K562 (cell line): ENCODE results near the gene C13orf42. TPM values are rescaled to one million over a fixed set of nuclear protein-coding genes. Genes with fewer than 3 reads are reported as not detected.

Source experiments
- ATAC-seq: fragments of 200-7000 bp; cut with Tn5 transposase; 3 replicates; pipeline ENCODE4 v1.9.1; 2020; ENCODE audit warnings: moderate library complexity
- BruUV-seq: library from RNA; stranded (reverse); fragments of 400-500 nt; replicated peaks from 2 replicates; lab custom pipeline; 2021; lab: Mats Ljungman, UMichigan
- CTCF ChIA-PET: fragments of 300-600 bp; formaldehyde crosslinking; extraction: SDS; loops from one replicate; lab custom pipeline; 2021; ENCODE audit warnings: low intra/inter-chr PET ratio; lab: Yijun Ruan, JAX
- POLR2A ChIA-PET: fragments of 300-600, 350-650 bp; sonication (Branson Sonifier 250); formaldehyde crosslinking; extraction: SDS; loops from one replicate; lab custom pipeline; 2021; ENCODE audit warnings: antibody characterized with exemption, inconsistent platforms; lab: Yijun Ruan, JAX
- DNase-seq, 4 experiments: peaks; one replicate each; pipeline versions ENCODE4 v3.0.0 to v3.0.0-alpha.2; 2011 to 2018; ENCODE audit warnings: low spot score in 3 of 4, mixed read lengths in 3 of 4; ENCODE audit errors: extremely low read depth in 1 of 4
- FAIRE-seq: peaks from 2 replicates; lab custom pipeline; 2011; peaks lifted over from hg19 to GRCh38; lab: Jason Lieb, UNC
- H2AFZ ChIP-seq: 2 replicates; pipeline ENCODE4 v1.6.0; 2011; ENCODE audit warnings: low read depth, low read length, control low read depth, inconsistent platforms
- H3K27ac ChIP-seq: fragments of 200-600 bp; 3 replicates; pipeline ENCODE4 v1.8.0; 2011; ENCODE audit warnings: low read depth, mild to moderate bottlenecking, control low read depth, inconsistent platforms, low read length, moderate library complexity, mixed read lengths; ENCODE audit errors: extremely low read depth
- H3K27me3 ChIP-seq, 2 experiments: fragments of 300-600 bp in 1 of 2; 2 replicates in 1 of 2; 3 replicates in 1 of 2; pipeline versions ENCODE4 v1.6.0 to v1.8.0; 2011; ENCODE audit warnings: inconsistent platforms in 2 of 2, low read length in 2 of 2, mild to moderate bottlenecking in 1 of 2, mixed read lengths in 1 of 2, moderate library complexity in 1 of 2; ENCODE audit not compliant: control insufficient read depth in 2 of 2, insufficient read depth in 2 of 2
- H3K36me3 ChIP-seq: fragments of 300-600 bp; 3 replicates; pipeline ENCODE4 v1.8.0; 2011; ENCODE audit warnings: mild to moderate bottlenecking, low read length, inconsistent platforms; ENCODE audit not compliant: control insufficient read depth, insufficient read depth
- H3K4me1 ChIP-seq, 2 experiments: fragments of 200-600 bp in 1 of 2; replicated peaks in 1 of 2; 2 replicates in 1 of 2; 3 replicates in 1 of 2; pipeline versions ENCODE4 v1.5.1 to v1.8.0; 2011; ENCODE audit warnings: inconsistent platforms in 2 of 2, low read length in 2 of 2, mild to moderate bottlenecking in 1 of 2, mixed read lengths in 1 of 2, moderate library complexity in 1 of 2; ENCODE audit not compliant: control insufficient read depth in 2 of 2, insufficient read depth in 2 of 2
- H3K4me2 ChIP-seq: 2 replicates; pipeline ENCODE4 v1.6.1; 2011; ENCODE audit warnings: low read length, control low read depth, inconsistent platforms, mixed read lengths; ENCODE audit not compliant: insufficient read depth
- H3K4me3 ChIP-seq: fragments of 200-600 bp; sonication (generic), shearing (Covaris generic); 2 replicates; pipeline ENCODE4 v1.5.1; 2016; ENCODE audit warnings: control low read depth, inconsistent platforms
- H3K79me2 ChIP-seq: fragments of 200-600 bp; 3 replicates; pipeline ENCODE4 v1.8.0; 2011; ENCODE audit warnings: low read length, inconsistent platforms; ENCODE audit not compliant: control insufficient read depth, insufficient read depth
- H3K9ac ChIP-seq, 2 experiments: 2 replicates each; pipeline versions ENCODE4 v1.6.0 to v1.6.1; 2011; ENCODE audit warnings: low read depth in 2 of 2, low read length in 2 of 2, control low read depth in 1 of 2, inconsistent platforms in 1 of 2, mild to moderate bottlenecking in 1 of 2, mixed read lengths in 1 of 2; ENCODE audit not compliant: insufficient read depth in 1 of 2
- H3K9me1 ChIP-seq: one replicate; pipeline ENCODE4 v1.6.0; 2011; ENCODE audit warnings: inconsistent platforms, mild to moderate bottlenecking, low read length, moderate library complexity; ENCODE audit not compliant: control insufficient read depth, insufficient read depth
- H3K9me3 ChIP-seq: replicated peaks from 2 replicates; pipeline ENCODE4 v1.5.1; 2011; ENCODE audit warnings: low read depth, low read length, inconsistent platforms; ENCODE audit not compliant: control insufficient read depth, insufficient read depth
- H4K20me1 ChIP-seq: replicated peaks from 2 replicates; pipeline ENCODE4 v1.6.1; 2011; ENCODE audit warnings: low read length, inconsistent platforms, mixed read lengths; ENCODE audit not compliant: control insufficient read depth, insufficient read depth
- CEBPG ChIP-seq, 3 experiments: fragments of 200-800 bp in 1 of 3; sonication (Bioruptor generic) in 1 of 3; sonication (generic) in 1 of 3; formaldehyde crosslinking in 1 of 3; IDR thresholded peaks in 2 of 3; conservative IDR thresholded peaks in 1 of 3; 2 replicates each; pipeline versions ENCODE4 v1.6.1 to v1.8.0; 2016 to 2022; ENCODE audit warnings: missing compliant biosample characterization in 2 of 3, missing genetic modification characterization in 2 of 3, mild to moderate bottlenecking in 1 of 3, missing genetic modification reagents in 1 of 3
- FOXM1 ChIP-seq, 2 experiments: fragments of 450-650 bp in 1 of 2; sonication (generic) in 1 of 2; formaldehyde crosslinking in 1 of 2; IDR thresholded peaks; 2 replicates each; pipeline versions ENCODE4 v1.6.1 to v1.9.0; 2017 to 2022; ENCODE audit warnings: low read depth in 2 of 2, mild to moderate bottlenecking in 2 of 2, missing genetic modification reagents in 1 of 2, moderate library complexity in 1 of 2
- IRF9 ChIP-seq: fragments of 450-650 bp; IDR thresholded peaks from 2 replicates; pipeline ENCODE4 v1.6.1; 2016; ENCODE audit warnings: missing biosample characterization, missing genetic modification characterization
- NCOA2 ChIP-seq, 2 experiments: fragments of 450-650 bp; IDR thresholded peaks; 2 replicates each; pipeline ENCODE4 v1.6.1; 2018; ENCODE audit warnings: mild to moderate bottlenecking in 2 of 2, moderate library complexity in 1 of 2; ENCODE audit not compliant: partially characterized antibody in 2 of 2
- PRDM10 ChIP-seq: fragments of 450-650 bp; IDR thresholded peaks from 2 replicates; pipeline ENCODE4 v1.6.1; 2018; ENCODE audit not compliant: partially characterized antibody
- SMAD4 ChIP-seq: fragments of 250-450 bp; sonication (Bioruptor Pico); conservative IDR thresholded peaks from 2 replicates; pipeline ENCODE4 v1.8.0; 2021; ENCODE audit warnings: inconsistent platforms, mild to moderate bottlenecking, moderate library complexity
- TCF7 ChIP-seq: sonication (generic); IDR thresholded peaks from 2 replicates; pipeline ENCODE4 v1.6.1; 2016; ENCODE audit warnings: antibody characterized with exemption, borderline replicate concordance
- ZNF311 ChIP-seq: fragments of 250-450 bp; sonication (Bioruptor Pico); IDR thresholded peaks from 2 replicates; pipeline ENCODE4 v1.4.0; 2020; ENCODE audit warnings: mild to moderate bottlenecking, moderate library complexity
- WGBS: fragments of 100-300 bp; shearing (Covaris generic); methylation state at CpG from one replicate; pipeline ENCODE4 v1.1.6; 2016; ENCODE audit warnings: low coverage, mixed read lengths; ENCODE audit not compliant: insufficient coverage; ENCODE audit errors: missing lambda C conversion rate; 5-methylcytosine and 5-hydroxymethylcytosine counted together
- in situ Hi-C: fragments of 300-500 bp; cut with MboI; formaldehyde crosslinking; loops from 4 replicates; pipeline ENCODE4 v1.15.0; 2018; ENCODE audit warnings: inconsistent platforms, mixed read lengths
- intact Hi-C: fragments of 100-400 bp; cut with micrococcal nuclease; formaldehyde crosslinking; loops from 2 replicates; pipeline ENCODE4 v1.14.2; 2022
- polyA plus RNA-seq, 8 experiments: library from polyadenylated mRNA; depleted of rRNA in 4 of 8; stranded (reverse) in 5 of 8; unstranded in 3 of 8; fragments of >200 nt; fragmentation: Nextera tagmentation in 2 of 8; fragmentation: Illumina TruSeq in 1 of 8; extraction: Ambion mirVana in 2 of 8; extraction: Trizol in 1 of 8; gene quantifications; 2 replicates each; pipeline versions ENCODE4 v1.2.1 to v1.2.3, GENCODE V29; 2011 to 2014; ENCODE audit warnings: inconsistent platforms in 1 of 8, missing spikeins in 1 of 8
- total RNA-seq, 7 experiments: library from RNA; depleted of rRNA in 6 of 7; stranded (reverse); fragments of >200 nt in 6 of 7; fragmentation: Illumina TruSeq in 2 of 7; extraction: Trizol in 2 of 7; gene quantifications; 2 replicates each; pipeline versions ENCODE4 v1.2.1 to v1.2.3, GENCODE V29; 2011 to 2021; ENCODE audit warnings: low replicate concordance in 1 of 7
- TF ChIP-seq, protein P1 (sequence below): sonication (generic); IDR thresholded peaks from 2 replicates; pipeline ENCODE4 v1.6.1; 2016
- TF ChIP-seq, protein P2 (sequence below): fragments of 250-450 bp; sonication (Bioruptor Pico); IDR thresholded peaks from 2 replicates; pipeline ENCODE4 v1.8.0; 2022; ENCODE audit warnings: moderate library complexity, mild to moderate bottlenecking, inconsistent platforms
- TF ChIP-seq, protein P3 (sequence below): fragments of 250-450 bp; sonication (Bioruptor Pico); IDR thresholded peaks from 2 replicates; pipeline ENCODE4 v1.4.0; 2020; ENCODE audit warnings: mild to moderate bottlenecking, moderate library complexity

The C13orf42 gene
- total and polyA plus RNA-seq, 9 of the 15 experiments (the other 6 are each of a cell fraction or from before 2014, with no cell fraction given): 0.18 TPM; not detected in 8

- no peak overlapping the region for H3K9ac ChIP-seq
- H3K79me2 ChIP-seq: no peaks in the 10 kb centered on the region
- in situ Hi-C loops (no loop called here), intact Hi-C loops (no loop called here)
- DNase-seq (no peak), FAIRE-seq (no peak), ATAC-seq (no peak)
- H3K9me1 ChIP-seq: no peaks in the 10 kb centered on the region
- H4K20me1 ChIP-seq: no peaks in the 10 kb centered on the region
- ChIA-PET POLR2A (no interaction called here), CTCF (interaction anchor here (0.5 kb wide), 1 partner anchor 392 kb away, joined by 3 read pairs; no protein-coding TSS in a partner anchor)
- no peaks in the 10 kb centered on the region for H3K36me3 ChIP-seq
- 3% methylated on average over 4 of the region's 5 CpGs for WGBS
- H3K4me3 ChIP-seq: no peak overlapping the region
- no peaks in the 10 kb centered on the region for H3K4me1 ChIP-seq
- no peaks in the 10 kb centered on the region for H3K9me3 ChIP-seq
- no TSS peak for BruUV-seq
- no peak overlapping the region for H3K27ac ChIP-seq
- no peak overlapping the region for H2AFZ ChIP-seq
- H3K27me3 ChIP-seq: peaks cover 0 to 28% of the 10 kb centered on the region in 2 experiments; a peak in 3 of 5 replicates
- H3K4me2 ChIP-seq: no peak overlapping the region
- TF ChIP-seq, protein P1, sequence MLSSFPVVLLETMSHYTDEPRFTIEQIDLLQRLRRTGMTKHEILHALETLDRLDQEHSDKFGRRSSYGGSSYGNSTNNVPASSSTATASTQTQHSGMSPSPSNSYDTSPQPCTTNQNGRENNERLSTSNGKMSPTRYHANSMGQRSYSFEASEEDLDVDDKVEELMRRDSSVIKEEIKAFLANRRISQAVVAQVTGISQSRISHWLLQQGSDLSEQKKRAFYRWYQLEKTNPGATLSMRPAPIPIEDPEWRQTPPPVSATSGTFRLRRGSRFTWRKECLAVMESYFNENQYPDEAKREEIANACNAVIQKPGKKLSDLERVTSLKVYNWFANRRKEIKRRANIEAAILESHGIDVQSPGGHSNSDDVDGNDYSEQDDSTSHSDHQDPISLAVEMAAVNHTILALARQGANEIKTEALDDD: no peak
- TF ChIP-seq SMAD4 (CRISPR knock-in tag) (no peak), FOXM1 (IDR thresholded peaks at IDR 0.05; ENCODE audit: low read depth) (no peak), FOXM1 (CRISPR knock-in tag; IDR thresholded peaks at IDR 0.05; ENCODE audit: low read depth) (no peak), NCOA2 (IDR thresholded peaks at IDR 0.05; ENCODE audit: partially characterized antibody in 2 of 2) (no peak), TCF7 (no peak), CEBPG (CRISPR knock-in tag; IDR thresholded peaks at IDR 0.05) (no peak), CEBPG (tag; conservative IDR thresholded peaks at IDR 0.05 in 1 of 2, IDR thresholded peaks at IDR 0.05 in 1 of 2) (no peak), IRF9 (tag) (no peak), ZNF311 (CRISPR knock-in tag) (no peak), PRDM10 (no peak)
- TF ChIP-seq, protein P2, sequence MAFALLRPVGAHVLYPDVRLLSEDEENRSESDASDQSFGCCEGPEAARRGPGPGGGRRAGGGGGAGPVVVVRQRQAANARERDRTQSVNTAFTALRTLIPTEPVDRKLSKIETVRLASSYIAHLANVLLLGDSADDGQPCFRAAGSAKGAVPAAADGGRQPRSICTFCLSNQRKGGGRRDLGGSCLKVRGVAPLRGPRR (CRISPR knock-in tag): no peak
- TF ChIP-seq, protein P3, sequence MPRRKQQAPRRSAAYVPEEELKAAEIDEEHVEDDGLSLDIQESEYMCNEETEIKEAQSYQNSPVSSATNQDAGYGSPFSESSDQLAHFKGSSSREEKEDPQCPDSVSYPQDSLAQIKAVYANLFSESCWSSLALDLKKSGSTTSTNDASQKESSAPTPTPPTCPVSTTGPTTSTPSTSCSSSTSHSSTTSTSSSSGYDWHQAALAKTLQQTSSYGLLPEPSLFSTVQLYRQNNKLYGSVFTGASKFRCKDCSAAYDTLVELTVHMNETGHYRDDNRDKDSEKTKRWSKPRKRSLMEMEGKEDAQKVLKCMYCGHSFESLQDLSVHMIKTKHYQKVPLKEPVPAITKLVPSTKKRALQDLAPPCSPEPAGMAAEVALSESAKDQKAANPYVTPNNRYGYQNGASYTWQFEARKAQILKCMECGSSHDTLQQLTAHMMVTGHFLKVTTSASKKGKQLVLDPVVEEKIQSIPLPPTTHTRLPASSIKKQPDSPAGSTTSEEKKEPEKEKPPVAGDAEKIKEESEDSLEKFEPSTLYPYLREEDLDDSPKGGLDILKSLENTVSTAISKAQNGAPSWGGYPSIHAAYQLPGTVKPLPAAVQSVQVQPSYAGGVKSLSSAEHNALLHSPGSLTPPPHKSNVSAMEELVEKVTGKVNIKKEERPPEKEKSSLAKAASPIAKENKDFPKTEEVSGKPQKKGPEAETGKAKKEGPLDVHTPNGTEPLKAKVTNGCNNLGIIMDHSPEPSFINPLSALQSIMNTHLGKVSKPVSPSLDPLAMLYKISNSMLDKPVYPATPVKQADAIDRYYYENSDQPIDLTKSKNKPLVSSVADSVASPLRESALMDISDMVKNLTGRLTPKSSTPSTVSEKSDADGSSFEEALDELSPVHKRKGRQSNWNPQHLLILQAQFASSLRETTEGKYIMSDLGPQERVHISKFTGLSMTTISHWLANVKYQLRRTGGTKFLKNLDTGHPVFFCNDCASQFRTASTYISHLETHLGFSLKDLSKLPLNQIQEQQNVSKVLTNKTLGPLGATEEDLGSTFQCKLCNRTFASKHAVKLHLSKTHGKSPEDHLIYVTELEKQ (CRISPR knock-in tag): no peak
These were observed 67.8 kb downstream of the C13orf42 start for GRCh38 chr13:51043310-51043709.
